Tibial nerve (tissue), 4 donors: ENCODE data around the gene CCDC92. TPM values are rescaled to one million over a fixed set of nuclear protein-coding genes. Genes with fewer than 3 reads are reported as not detected.

Source experiments
- DNase-seq, 2 donors: peaks; one replicate each; pipeline ENCODE4 v3.0.0-alpha.2; 2019; ENCODE audit warnings: low spot score in 2 of 2
- H3K27ac ChIP-seq, 4 donors: fragments of 200-600 bp; sonication (generic) in 3 of 4; one replicate each; pipeline ENCODE4 v1.5.1; 2017 to 2019; ENCODE audit warnings: mild to moderate bottlenecking in 1 of 4
- H3K27me3 ChIP-seq, 2 donors: fragments of 200-600 bp; sonication (generic) in 1 of 2; one replicate each; pipeline versions ENCODE4 v1.5.1 to v1.6.0; 2017 to 2019
- H3K36me3 ChIP-seq, 3 donors: fragments of 200-600 bp; sonication (generic); one replicate each; pipeline ENCODE4 v1.5.1; 2018 to 2019
- H3K4me1 ChIP-seq, 4 donors: fragments of 200-600 bp; sonication (generic) in 3 of 4; one replicate each; pipeline ENCODE4 v1.5.1; 2017 to 2019
- H3K4me3 ChIP-seq, 4 donors: fragments of 200-600 bp; sonication (generic) in 3 of 4; one replicate each; pipeline ENCODE4 v1.5.1; 2017 to 2019; ENCODE audit warnings: mild to moderate bottlenecking in 1 of 4, moderate library complexity in 1 of 4
- H3K9me3 ChIP-seq, 4 donors: fragments of 200-600 bp; sonication (generic) in 3 of 4; one replicate each; pipeline ENCODE4 v1.5.1; 2017 to 2019
- CTCF ChIP-seq, 5 experiments: fragments of 200-600 bp in 3 of 5; fragments of 450-650 bp in 2 of 5; sonication (generic) in 3 of 5; IDR thresholded peaks; one replicate each; pipeline ENCODE4 v1.5.1; 2016 to 2019; ENCODE audit warnings: antibody characterized with exemption in 5 of 5, mild to moderate bottlenecking in 3 of 5, moderate library complexity in 2 of 5
- EP300 ChIP-seq, 2 donors: sonication (generic); formaldehyde crosslinking; IDR thresholded peaks; one replicate each; pipeline ENCODE4 v1.6.1; 2017; ENCODE audit warnings: antibody characterized with exemption in 2 of 2, mild to moderate bottlenecking in 1 of 2
- POLR2A ChIP-seq, 2 donors: fragments of 450-650 bp; IDR thresholded peaks; one replicate each; pipeline ENCODE4 v1.6.1; 2017; ENCODE audit warnings: antibody characterized with exemption in 2 of 2, mild to moderate bottlenecking in 2 of 2, moderate library complexity in 2 of 2
- WGBS, 2 donors: methylation state at CpG; one replicate each; pipeline ENCODE4 v1.1.5; 2018; 5-methylcytosine and 5-hydroxymethylcytosine counted together
- total RNA-seq, 4 donors: library from RNA; depleted of rRNA; stranded (reverse); fragments of >200 nt; gene quantifications; one replicate each; pipeline ENCODE4 v1.1.0, GENCODE V29; 2016

The CCDC92 gene
- total RNA-seq, 4 donors from 2014 or later = 41.0 to 46.8 (median 42.6) TPM

GRCh38 chr12:123910057-123910456 is 62.6 kb downstream of the CCDC92 start:
- H3K4me1 ChIP-seq = peaks cover 0 to 3% (median under 1%) of the 10 kb centered on the region in 4 donors
- no peak overlapping the region for H3K4me3 ChIP-seq
- TF ChIP-seq POLR2A (IDR thresholded peaks at IDR 0.05) = no peak
- no peak for TF ChIP-seq CTCF (IDR thresholded peaks at IDR 0.05)
- TF ChIP-seq EP300 (IDR thresholded peaks at IDR 0.05) = no peak
- DNase-seq = no peak
- H3K27me3 ChIP-seq = no peaks in the 10 kb centered on the region
- H3K27ac ChIP-seq = no peak overlapping the region
- H3K9me3 ChIP-seq = no peaks in the 10 kb centered on the region
- WGBS, 2 donors = 93 to 94% methylated on average over 8 of the region's 8 CpGs
- H3K36me3 ChIP-seq = no peaks in the 10 kb centered on the region

- DNase-seq = no peak
- TF ChIP-seq POLR2A (IDR thresholded peaks at IDR 0.05) = no peak
- TF ChIP-seq CTCF (IDR thresholded peaks at IDR 0.05) = no peak
- TF ChIP-seq EP300 (IDR thresholded peaks at IDR 0.05) = no peak
- no peaks in the 10 kb centered on the region for H3K36me3 ChIP-seq
- H3K4me1 ChIP-seq = peaks cover 0 to 3% (median 1%) of the 10 kb centered on the region in 4 donors
- no peak overlapping the region for H3K27ac ChIP-seq
- no peaks in the 10 kb centered on the region for H3K9me3 ChIP-seq
- WGBS, 2 donors = 63 to 65% methylated on average over 37 of the region's 37 CpGs
- H3K27me3 ChIP-seq = no peaks in the 10 kb centered on the region
- H3K4me3 ChIP-seq = no peak overlapping the region
These were observed 63.5 kb downstream of the CCDC92 start for GRCh38 chr12:123908884-123909725.

DNA sequence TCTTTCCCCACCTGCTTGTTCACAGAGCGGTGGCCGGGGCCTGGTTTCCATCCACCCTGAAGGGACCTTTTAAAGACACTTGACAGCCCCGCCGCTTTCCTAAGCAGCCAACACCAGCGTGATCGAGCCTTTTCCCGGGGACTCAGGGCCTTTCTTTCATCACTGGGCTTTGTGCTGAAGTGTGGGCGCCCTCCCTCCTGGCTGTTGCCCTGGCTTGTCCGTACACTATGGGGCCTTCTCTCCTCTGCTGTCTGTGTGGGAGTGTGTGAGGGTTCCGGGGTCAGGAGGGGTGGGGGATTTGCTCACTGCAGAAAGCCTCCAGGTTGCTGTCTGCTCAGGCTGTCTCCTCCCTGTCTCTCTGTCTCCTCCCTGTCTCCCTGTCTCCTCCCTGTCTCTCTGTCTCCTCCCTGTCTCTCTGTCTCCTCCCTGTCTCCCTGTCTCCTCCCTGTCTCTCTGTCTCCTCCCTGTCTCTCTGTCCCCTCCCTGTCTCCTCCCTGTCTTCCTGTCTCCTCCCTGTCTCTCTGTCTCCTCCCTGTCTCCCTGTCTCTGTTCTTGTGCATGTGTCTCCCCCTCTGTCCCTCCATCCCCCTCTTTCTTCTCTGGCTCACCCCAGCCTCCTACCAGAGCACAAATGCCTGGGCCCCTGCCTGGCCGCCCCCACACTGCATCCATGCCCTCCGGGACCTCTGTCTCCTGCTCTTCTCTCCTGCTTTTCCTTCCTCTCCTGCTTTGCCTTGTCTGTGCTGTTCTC is 64.7 kb downstream of the CCDC92 start:
- 45 to 58% methylated on average over 12 of the region's 12 CpGs for WGBS, 2 donors
- peaks cover 0 to 3% (median 1%) of the 10 kb centered on the region in 4 donors for H3K4me1 ChIP-seq
- H3K27ac ChIP-seq = peak overlapping the region in 3 of 4 donors; percentile 8 to 44 (median 43)
- no peaks in the 10 kb centered on the region for H3K9me3 ChIP-seq
- no peak for DNase-seq
- no peaks in the 10 kb centered on the region for H3K36me3 ChIP-seq
- no peak overlapping the region for H3K4me3 ChIP-seq
- TF ChIP-seq CTCF (IDR thresholded peaks at IDR 0.05) (no peak), POLR2A (IDR thresholded peaks at IDR 0.05) (no peak), EP300 (IDR thresholded peaks at IDR 0.05) (no peak)
- H3K27me3 ChIP-seq = no peaks in the 10 kb centered on the region

- TF ChIP-seq EP300 (IDR thresholded peaks at IDR 0.05) (no peak), POLR2A (IDR thresholded peaks at IDR 0.05) (no peak), CTCF (IDR thresholded peaks at IDR 0.05) (no peak)
- DNase-seq = no peak
- Histone ChIP-seq H3K9me3 (no peaks in the 10 kb centered on the region), H3K27me3 (peaks cover 0 to under 1% of the 10 kb centered on the region in 2 donors), H3K4me3 (no peak overlapping the region), H3K4me1 (peaks cover 0 to 3% (median 1%) of the 10 kb centered on the region in 4 donors), H3K27ac (peak overlapping the region in 3 of 4 donors; percentile 8 to 44 (median 24)), H3K36me3 (no peaks in the 10 kb centered on the region)
- 95% methylated on average over 7 of the region's 7 CpGs for WGBS, 2 donors
These were observed 65.8 kb downstream of the CCDC92 start for GRCh38 chr12:123906711-123907420.
